Lower lobe of right lung (tissue), 2 donors: Measurements from ENCODE around the gene NSUN2. TPM values are rescaled to one million over a fixed set of nuclear protein-coding genes. Genes with fewer than 3 reads are reported as not detected.

Experiments used
- ATAC-seq, 2 donors: fragments of 200-7000 bp; cut with Tn5 transposase; one replicate each; pipeline ENCODE4 v1.9.1; 2020 to 2022; ENCODE audit warnings: mild to moderate bottlenecking in 2 of 2, moderate library complexity in 2 of 2
- DNase-seq: peaks from one replicate; pipeline ENCODE4 v3.0.0-alpha.2; 2020
- H3K27ac ChIP-seq: fragments of 200-600 bp; one replicate; pipeline ENCODE4 v1.8.0; 2022
- H3K27me3 ChIP-seq: fragments of 200-600 bp; one replicate; pipeline ENCODE4 v1.8.0; 2022; ENCODE audit warnings: low read depth
- H3K36me3 ChIP-seq: fragments of 200-600 bp; one replicate; pipeline ENCODE4 v1.8.0; 2022; ENCODE audit warnings: mild to moderate bottlenecking
- H3K4me1 ChIP-seq: fragments of 200-600 bp; one replicate; pipeline ENCODE4 v1.8.0; 2022
- H3K4me3 ChIP-seq: fragments of 200-600 bp; one replicate; pipeline ENCODE4 v1.8.0; 2022; ENCODE audit warnings: mild to moderate bottlenecking
- H3K9me3 ChIP-seq: fragments of 200-600 bp; one replicate; pipeline ENCODE4 v1.8.0; 2022
- intact Hi-C: fragments of 100-400 bp; cut with DNase I; formaldehyde crosslinking; loops from one replicate; pipeline ENCODE4 v1.11.0; 2022
- total RNA-seq: library from RNA; stranded (reverse); fragmentation: NEBNext Ultra II Directional; extraction: Animal tissue kit (Norgen Biotek cat#: 25700); gene quantifications from one replicate; pipeline ENCODE4 v1.2.1, GENCODE V29; 2021
- TF ChIP-seq, protein P1 (sequence below): fragments of 200-600 bp; IDR thresholded peaks from one replicate; pipeline ENCODE4 v1.8.0; 2022; ENCODE audit warnings: antibody characterized with exemption, mild to moderate bottlenecking
- donor health status: DM: no; HTN: yes; CAD: no; lungs with severe emphysema.

Gene NSUN2
- total RNA-seq, 1 donor from 2014 or later, result 43.3 TPM

DNA sequence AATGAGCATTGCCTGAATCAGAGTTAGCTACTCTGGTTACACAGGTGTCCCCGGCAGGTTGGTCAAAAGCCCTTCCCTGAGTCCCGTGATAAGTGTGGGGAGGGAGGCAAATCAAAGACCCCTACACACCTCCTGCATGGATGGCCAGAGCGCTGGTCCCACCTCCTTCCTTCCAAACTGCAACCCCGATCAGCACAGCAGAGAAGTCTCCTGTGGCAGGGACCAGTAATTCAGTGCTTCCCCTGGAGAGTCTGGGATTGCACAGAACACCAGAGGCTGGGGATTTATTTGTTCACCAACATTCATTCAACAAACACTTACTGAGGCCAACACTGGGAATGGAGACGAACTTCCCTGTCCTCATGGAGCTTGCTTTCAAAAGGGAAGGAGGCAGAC is 46.2 kb downstream of the NSUN2 start:
- Histone ChIP-seq H3K27me3 (peaks cover 29% of the 10 kb centered on the region), H3K4me1 (peaks cover 7% of the 10 kb centered on the region), H3K36me3 (no peaks in the 10 kb centered on the region), H3K9me3 (no peaks in the 10 kb centered on the region), H3K27ac (no peak overlapping the region), H3K4me3 (no peak overlapping the region)
- no peak for ATAC-seq
- TF ChIP-seq, protein P1, sequence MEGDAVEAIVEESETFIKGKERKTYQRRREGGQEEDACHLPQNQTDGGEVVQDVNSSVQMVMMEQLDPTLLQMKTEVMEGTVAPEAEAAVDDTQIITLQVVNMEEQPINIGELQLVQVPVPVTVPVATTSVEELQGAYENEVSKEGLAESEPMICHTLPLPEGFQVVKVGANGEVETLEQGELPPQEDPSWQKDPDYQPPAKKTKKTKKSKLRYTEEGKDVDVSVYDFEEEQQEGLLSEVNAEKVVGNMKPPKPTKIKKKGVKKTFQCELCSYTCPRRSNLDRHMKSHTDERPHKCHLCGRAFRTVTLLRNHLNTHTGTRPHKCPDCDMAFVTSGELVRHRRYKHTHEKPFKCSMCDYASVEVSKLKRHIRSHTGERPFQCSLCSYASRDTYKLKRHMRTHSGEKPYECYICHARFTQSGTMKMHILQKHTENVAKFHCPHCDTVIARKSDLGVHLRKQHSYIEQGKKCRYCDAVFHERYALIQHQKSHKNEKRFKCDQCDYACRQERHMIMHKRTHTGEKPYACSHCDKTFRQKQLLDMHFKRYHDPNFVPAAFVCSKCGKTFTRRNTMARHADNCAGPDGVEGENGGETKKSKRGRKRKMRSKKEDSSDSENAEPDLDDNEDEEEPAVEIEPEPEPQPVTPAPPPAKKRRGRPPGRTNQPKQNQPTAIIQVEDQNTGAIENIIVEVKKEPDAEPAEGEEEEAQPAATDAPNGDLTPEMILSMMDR, result no peak
- intact Hi-C loops, result no loop called here
- no peak for DNase-seq

DNA sequence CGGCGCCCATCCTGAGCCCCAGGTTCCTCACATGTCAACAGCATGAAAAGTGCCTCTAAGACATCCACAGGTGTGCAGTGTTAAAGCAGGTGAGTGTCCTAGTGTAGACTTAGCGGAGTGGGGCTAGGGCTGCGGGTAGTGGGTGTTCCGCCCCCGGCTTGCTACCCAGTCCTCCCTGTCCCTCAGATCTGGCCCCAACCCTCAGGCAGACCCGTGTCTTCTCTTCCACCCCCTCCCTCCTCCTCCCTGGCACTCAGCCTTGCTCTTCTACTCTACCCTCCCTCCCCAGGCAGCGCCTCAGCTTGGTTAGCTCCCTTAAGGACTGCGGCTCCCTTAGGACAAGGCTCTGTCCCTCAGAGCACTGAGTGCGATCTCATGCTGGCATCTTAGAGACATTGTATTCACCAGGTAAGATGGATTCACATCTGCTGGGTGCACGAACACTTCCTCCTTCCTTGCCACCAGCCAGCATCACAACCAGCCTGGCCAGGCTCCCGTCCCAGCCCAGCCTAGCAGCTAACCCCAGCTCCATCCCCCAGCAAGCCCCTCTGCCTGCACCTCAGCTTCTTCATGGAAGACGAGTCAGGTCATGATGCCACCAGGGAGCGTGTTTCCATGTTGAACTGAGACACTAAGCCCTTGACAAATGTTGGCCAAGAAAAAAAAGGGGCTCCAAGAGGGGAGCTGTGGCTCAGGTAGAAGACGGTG is 46.8 kb downstream of the NSUN2 start:
- intact Hi-C loops, result no loop called here
- Histone ChIP-seq H3K9me3 (no peaks in the 10 kb centered on the region), H3K27me3 (peaks cover 34% of the 10 kb centered on the region), H3K36me3 (no peaks in the 10 kb centered on the region), H3K4me3 (no peak overlapping the region), H3K27ac (no peak overlapping the region), H3K4me1 (peaks cover 7% of the 10 kb centered on the region)
- ATAC-seq (no peak), DNase-seq (no peak)
- TF ChIP-seq, protein P1, result no peak

DNA sequence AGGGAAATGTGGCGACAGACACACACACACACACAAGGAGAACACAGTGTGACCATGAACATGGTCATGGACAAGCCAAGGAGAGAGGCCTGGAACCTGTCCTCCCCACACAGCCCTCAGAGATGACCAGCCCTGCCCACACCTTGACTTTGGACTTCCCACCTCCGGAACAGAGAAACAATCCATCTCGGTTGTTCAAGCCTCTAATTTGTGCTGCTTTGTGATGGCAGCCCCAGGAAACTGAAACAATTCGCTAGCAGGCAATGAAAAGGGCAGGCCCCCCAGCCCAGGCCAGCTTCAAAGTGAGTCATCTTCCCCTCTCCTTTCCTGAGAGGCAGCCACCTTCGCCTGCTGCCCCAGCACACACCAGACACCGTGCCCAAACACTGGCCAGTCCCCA is 47.7 kb downstream of the NSUN2 start:
- Histone ChIP-seq H3K4me1 (peaks cover 7% of the 10 kb centered on the region), H3K27me3 (peaks cover 35% of the 10 kb centered on the region), H3K4me3 (no peak overlapping the region), H3K9me3 (no peaks in the 10 kb centered on the region), H3K36me3 (no peaks in the 10 kb centered on the region), H3K27ac (no peak overlapping the region)
- TF ChIP-seq, protein P1, result no peak
- ATAC-seq, result no peak
- no peak for DNase-seq
- intact Hi-C loops, result no loop called here

DNA sequence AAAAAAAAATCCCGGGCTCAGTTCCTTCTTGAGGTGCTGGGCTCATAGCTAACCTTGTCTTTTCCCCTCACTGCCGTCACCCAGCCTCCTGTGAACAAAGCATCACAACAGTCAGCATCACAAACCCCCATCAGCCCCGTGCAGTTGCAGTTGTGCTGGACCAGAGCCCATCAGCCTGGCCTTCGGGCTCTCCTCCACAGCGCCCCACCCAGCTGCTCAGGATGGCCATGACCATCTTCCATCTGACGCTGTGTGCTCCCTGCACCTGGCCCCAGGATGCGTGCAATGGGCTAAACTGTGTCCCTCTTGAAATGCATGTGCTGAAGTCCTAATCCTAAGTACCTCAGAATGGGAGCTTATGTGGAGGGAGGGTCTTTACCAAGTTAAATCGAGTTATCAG is 48.1 kb downstream of the NSUN2 start:
- H3K9me3 ChIP-seq, result no peaks in the 10 kb centered on the region
- no peak for DNase-seq
- H3K27ac ChIP-seq, result no peak overlapping the region
- TF ChIP-seq, protein P1, result no peak
- H3K36me3 ChIP-seq, result no peaks in the 10 kb centered on the region
- ATAC-seq, result no peak
- peaks cover 7% of the 10 kb centered on the region for H3K4me1 ChIP-seq
- intact Hi-C loops, result no loop called here
- H3K27me3 ChIP-seq, result peaks cover 35% of the 10 kb centered on the region
- no peak overlapping the region for H3K4me3 ChIP-seq

DNA sequence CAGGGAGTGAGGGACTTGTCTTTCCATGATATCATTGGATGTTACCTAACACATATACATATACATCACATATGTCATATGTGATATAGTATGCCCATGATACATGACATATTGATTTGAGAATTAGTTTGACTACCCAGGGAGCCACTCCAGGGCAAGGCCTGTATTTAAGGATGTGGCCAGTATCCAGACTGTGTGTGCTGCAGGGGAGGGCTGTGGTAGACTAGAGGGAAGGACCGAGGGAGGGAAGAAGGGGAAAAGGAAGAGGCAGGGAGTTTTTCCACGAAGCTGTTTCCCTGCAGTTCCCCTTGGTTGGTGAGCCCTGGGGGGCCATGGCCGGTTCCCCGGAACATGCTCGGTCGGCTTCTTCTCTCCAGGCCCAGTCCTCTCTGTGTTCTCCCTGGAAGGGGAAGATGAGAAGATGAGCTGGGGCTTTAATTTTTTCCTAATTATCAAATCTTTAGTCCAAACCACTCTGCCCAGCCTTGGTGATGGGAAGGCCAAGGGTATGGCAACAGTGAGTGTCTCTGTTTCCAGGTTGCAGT is 48.7 kb downstream of the NSUN2 start:
- intact Hi-C loops, result no loop called here
- Histone ChIP-seq H3K36me3 (no peaks in the 10 kb centered on the region), H3K4me3 (no peak overlapping the region), H3K27me3 (peaks cover 35% of the 10 kb centered on the region), H3K9me3 (no peaks in the 10 kb centered on the region), H3K27ac (no peak overlapping the region), H3K4me1 (peaks cover 7% of the 10 kb centered on the region)
- ATAC-seq (no peak), DNase-seq (no peak)
- TF ChIP-seq, protein P1, result no peak
